Upper lobe of right lung (tissue), 1 donor: ENCODE results near the gene LRRC36. TPM values are rescaled to one million over a fixed set of nuclear protein-coding genes. Genes with fewer than 3 reads are reported as not detected.

Experiments used
- ATAC-seq: fragments of 200-7000 bp; cut with Tn5 transposase; one replicate; pipeline ENCODE4 v1.9.1; 2020; ENCODE audit warnings: mild to moderate bottlenecking, moderate library complexity
- DNase-seq: peaks from one replicate; pipeline ENCODE4 v3.0.0-alpha.2; 2020
- H3K27ac ChIP-seq: fragments of 200-600 bp; one replicate; pipeline ENCODE4 v1.8.0; 2022
- H3K27me3 ChIP-seq: fragments of 200-600 bp; one replicate; pipeline ENCODE4 v1.8.0; 2022; ENCODE audit warnings: mild to moderate bottlenecking
- H3K36me3 ChIP-seq: fragments of 200-600 bp; one replicate; pipeline ENCODE4 v1.8.0; 2022
- H3K4me1 ChIP-seq: fragments of 200-600 bp; one replicate; pipeline ENCODE4 v1.8.0; 2022
- H3K4me3 ChIP-seq: fragments of 200-600 bp; one replicate; pipeline ENCODE4 v1.8.0; 2022; ENCODE audit warnings: mild to moderate bottlenecking
- H3K9me3 ChIP-seq: fragments of 200-600 bp; one replicate; pipeline ENCODE4 v1.8.0; 2022
- CTCF ChIP-seq: fragments of 200-600 bp; IDR thresholded peaks from one replicate; pipeline ENCODE4 v1.8.0; 2022; ENCODE audit warnings: antibody characterized with exemption
- intact Hi-C: fragments of 100-400 bp; cut with DNase I; formaldehyde crosslinking; loops from one replicate; pipeline ENCODE4 v1.11.0; 2022
- total RNA-seq: library from RNA; stranded (reverse); fragmentation: NEBNext Ultra II Directional; extraction: Animal tissue kit (Norgen Biotek cat#: 25700); gene quantifications from one replicate; pipeline ENCODE4 v1.2.1, GENCODE V29; 2021
- donor health status: DM: no; HTN: yes; CAD: no; lungs with severe emphysema.

LRRC36 gene
- total RNA-seq, 1 donor from 2014 or later, result 27.4 TPM

GRCh38 chr16:67399749-67400704 is 73.4 kb downstream of the LRRC36 start:
- no peak for TF ChIP-seq CTCF
- intact Hi-C loops, result loop anchor here (10.0 kb wide), 1 partner anchor 125 kb away; the partner anchor contains the start of gene PLEKHG4
- no peaks in the 10 kb centered on the region for H3K27me3 ChIP-seq
- H3K36me3 ChIP-seq, result no peaks in the 10 kb centered on the region
- no peaks in the 10 kb centered on the region for H3K9me3 ChIP-seq
- DNase-seq (no peak), ATAC-seq (no peak)
- no peak overlapping the region for H3K4me3 ChIP-seq
- no peak overlapping the region for H3K27ac ChIP-seq
- peaks cover 26% of the 10 kb centered on the region for H3K4me1 ChIP-seq

GRCh38 chr16:67400901-67401300 is 74.3 kb downstream of the LRRC36 start:
- no peaks in the 10 kb centered on the region for H3K36me3 ChIP-seq
- no peak overlapping the region for H3K27ac ChIP-seq
- no peak for DNase-seq
- TF ChIP-seq CTCF, result no peak
- no peaks in the 10 kb centered on the region for H3K27me3 ChIP-seq
- H3K9me3 ChIP-seq, result no peaks in the 10 kb centered on the region
- intact Hi-C loops, result no loop called here
- peaks cover 25% of the 10 kb centered on the region for H3K4me1 ChIP-seq
- no peak overlapping the region for H3K4me3 ChIP-seq
- no peak for ATAC-seq

- H3K4me1 ChIP-seq, result peaks cover 10% of the 10 kb centered on the region
- TF ChIP-seq CTCF, result no peak
- ATAC-seq, result no peak
- no peak overlapping the region for H3K4me3 ChIP-seq
- H3K27me3 ChIP-seq, result no peaks in the 10 kb centered on the region
- intact Hi-C loops, result no loop called here
- H3K27ac ChIP-seq, result peak overlapping the region; percentile 55
- no peaks in the 10 kb centered on the region for H3K36me3 ChIP-seq
- no peak for DNase-seq
- H3K9me3 ChIP-seq, result no peaks in the 10 kb centered on the region
These were observed 77.5 kb downstream of the LRRC36 start for GRCh38 chr16:67403976-67404555.

- peak; percentile 88 for ATAC-seq
- DNase-seq, result no peak
- no peak overlapping the region for H3K4me3 ChIP-seq
- peaks cover 4% of the 10 kb centered on the region for H3K4me1 ChIP-seq
- intact Hi-C loops, result no loop called here
- peak overlapping the region; percentile 70 for H3K27ac ChIP-seq
- H3K27me3 ChIP-seq, result no peaks in the 10 kb centered on the region
- TF ChIP-seq CTCF, result no peak
- no peaks in the 10 kb centered on the region for H3K9me3 ChIP-seq
- no peaks in the 10 kb centered on the region for H3K36me3 ChIP-seq
These were observed 78.2 kb downstream of the LRRC36 start for GRCh38 chr16:67404740-67405226.

- H3K27me3 ChIP-seq, result no peaks in the 10 kb centered on the region
- no peak for TF ChIP-seq CTCF
- DNase-seq (no peak), ATAC-seq (no peak)
- no peaks in the 10 kb centered on the region for H3K36me3 ChIP-seq
- H3K9me3 ChIP-seq, result no peaks in the 10 kb centered on the region
- intact Hi-C loops, result no loop called here
- peaks cover 4% of the 10 kb centered on the region for H3K4me1 ChIP-seq
- H3K27ac ChIP-seq, result peak overlapping the region; percentile 70
- H3K4me3 ChIP-seq, result no peak overlapping the region
These were observed 78.7 kb downstream of the LRRC36 start for GRCh38 chr16:67405336-67405735.
